Transverse colon (tissue), 4 donors: ENCODE results near the gene RHOBTB1.

Experiments
- EP300 ChIP-seq: sonication (generic); formaldehyde crosslinking; IDR thresholded peaks from one replicate; pipeline ENCODE4 v1.6.1; 2017; ENCODE audit warnings: antibody characterized with exemption, low read depth
- POLR2A ChIP-seq: fragments of 450-650 bp; IDR thresholded peaks from one replicate; pipeline ENCODE4 v1.6.1; 2016; ENCODE audit warnings: antibody characterized with exemption, mild to moderate bottlenecking, moderate library complexity
- POLR2AphosphoS5 ChIP-seq, 3 donors: sonication (generic); formaldehyde crosslinking; IDR thresholded peaks; one replicate each; pipeline ENCODE4 v1.6.1; 2016; ENCODE audit warnings: antibody characterized with exemption in 3 of 3
- TF ChIP-seq, protein P1 (sequence below), 5 experiments: fragments of 200-600 bp in 3 of 5; fragments of 450-650 bp in 2 of 5; sonication (generic) in 3 of 5; IDR thresholded peaks; 1 replicate in 2 of 5; 2 replicates in 3 of 5; pipeline ENCODE4 v1.5.1; 2016 to 2017; ENCODE audit warnings: antibody characterized with exemption in 5 of 5, inconsistent platforms in 3 of 5, mild to moderate bottlenecking in 2 of 5, moderate library complexity in 1 of 5

DNA sequence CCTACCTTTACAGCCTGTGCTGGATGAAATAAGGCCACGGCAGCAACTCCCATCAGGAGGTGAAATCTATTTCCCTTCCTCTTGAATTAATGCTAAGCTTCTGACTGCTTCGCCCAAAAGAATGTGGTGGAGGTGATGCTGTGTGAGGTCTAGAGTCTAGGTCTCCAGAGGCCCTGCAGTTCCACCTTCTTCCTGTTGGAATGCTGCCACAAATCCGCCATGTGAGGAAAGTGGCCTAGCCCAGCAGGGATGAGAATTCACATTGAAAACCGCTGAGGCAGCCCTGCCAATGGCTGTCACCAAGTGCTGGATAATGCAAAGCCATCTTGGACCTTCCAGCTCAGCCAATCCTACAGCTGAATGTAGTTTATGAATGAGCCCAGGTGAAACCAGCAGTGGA is 28.0 kb downstream of the RHOBTB1 start:
- TF ChIP-seq EP300: no peak
- TF ChIP-seq POLR2A: no peak
- TF ChIP-seq, protein P1, sequence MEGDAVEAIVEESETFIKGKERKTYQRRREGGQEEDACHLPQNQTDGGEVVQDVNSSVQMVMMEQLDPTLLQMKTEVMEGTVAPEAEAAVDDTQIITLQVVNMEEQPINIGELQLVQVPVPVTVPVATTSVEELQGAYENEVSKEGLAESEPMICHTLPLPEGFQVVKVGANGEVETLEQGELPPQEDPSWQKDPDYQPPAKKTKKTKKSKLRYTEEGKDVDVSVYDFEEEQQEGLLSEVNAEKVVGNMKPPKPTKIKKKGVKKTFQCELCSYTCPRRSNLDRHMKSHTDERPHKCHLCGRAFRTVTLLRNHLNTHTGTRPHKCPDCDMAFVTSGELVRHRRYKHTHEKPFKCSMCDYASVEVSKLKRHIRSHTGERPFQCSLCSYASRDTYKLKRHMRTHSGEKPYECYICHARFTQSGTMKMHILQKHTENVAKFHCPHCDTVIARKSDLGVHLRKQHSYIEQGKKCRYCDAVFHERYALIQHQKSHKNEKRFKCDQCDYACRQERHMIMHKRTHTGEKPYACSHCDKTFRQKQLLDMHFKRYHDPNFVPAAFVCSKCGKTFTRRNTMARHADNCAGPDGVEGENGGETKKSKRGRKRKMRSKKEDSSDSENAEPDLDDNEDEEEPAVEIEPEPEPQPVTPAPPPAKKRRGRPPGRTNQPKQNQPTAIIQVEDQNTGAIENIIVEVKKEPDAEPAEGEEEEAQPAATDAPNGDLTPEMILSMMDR (IDR thresholded peaks at IDR 0.05): no peak
- TF ChIP-seq POLR2AphosphoS5 (IDR thresholded peaks at IDR 0.05): no peak
